Fibroblast of the aortic adventitia (primary cell): ENCODE results near the gene RASGEF1C. TPM values are rescaled to one million over a fixed set of nuclear protein-coding genes. Genes with fewer than 3 reads are reported as not detected.

ENCODE experiments used
- DNase-seq: peaks from one replicate; pipeline ENCODE4 v3.0.0-alpha.2; 2010; ENCODE audit warnings: low read depth
- H3K4me3 ChIP-seq: 2 replicates; pipeline ENCODE4 v1.5.1; 2011; ENCODE audit warnings: low read depth, mild to moderate bottlenecking, control low read depth, low read length, moderate library complexity
- total RNA-seq: library from RNA; depleted of rRNA; stranded (reverse); fragments of >200 nt; gene quantifications from 2 replicates; pipeline ENCODE4 v1.2.3, GENCODE V29; 2012; ENCODE audit warnings: low replicate concordance
- TF ChIP-seq, protein P1 (sequence below): IDR thresholded peaks from 2 replicates; pipeline ENCODE4 v1.5.1; 2011; ENCODE audit warnings: mild to moderate bottlenecking, low read length, control low read depth, inconsistent platforms; ENCODE audit not compliant: insufficient read depth

Gene RASGEF1C
- total RNA-seq, 1 donor, result not detected

DNA sequence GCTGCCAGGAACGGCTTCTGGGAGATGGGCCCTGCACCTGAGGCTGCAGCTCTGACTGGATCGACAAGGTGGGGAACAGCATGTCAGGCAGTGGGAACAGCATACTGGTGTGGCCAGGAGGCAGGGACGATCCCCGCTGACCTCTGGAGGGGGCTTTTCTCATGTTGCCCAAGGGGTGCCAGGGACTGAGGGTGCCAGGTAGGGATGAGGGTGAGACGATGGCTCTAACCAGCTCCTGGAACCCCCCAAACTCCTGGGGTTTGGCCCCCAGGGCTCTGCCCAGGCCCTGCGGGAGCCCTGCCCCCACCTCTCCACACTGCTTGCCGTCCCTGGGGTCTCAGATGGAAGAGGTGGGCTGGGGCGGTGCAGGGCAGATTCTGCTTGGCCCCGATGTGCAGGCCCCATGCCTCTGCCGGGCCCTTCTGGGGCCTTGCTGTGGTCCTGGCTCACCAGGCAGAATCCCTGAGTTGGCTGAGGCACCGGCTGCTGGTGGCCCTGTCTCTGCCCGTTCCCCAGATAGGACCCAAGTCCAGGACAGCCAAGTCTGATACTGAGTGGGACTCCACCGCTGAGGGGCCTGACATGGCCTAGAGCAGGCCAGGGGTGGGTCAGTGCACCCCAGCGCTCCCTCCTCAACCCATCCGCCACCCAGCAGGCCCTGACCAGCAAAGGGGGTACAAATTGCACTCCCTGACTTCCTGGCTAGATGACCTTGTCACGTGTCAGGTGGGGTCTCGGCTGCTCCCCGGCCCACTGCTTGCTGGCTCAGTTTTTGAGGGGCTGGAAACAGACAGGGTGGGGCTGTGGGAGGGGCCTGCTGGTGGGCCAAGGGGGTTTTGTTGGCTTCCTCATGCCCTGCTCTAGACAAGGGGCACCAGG is 109.0 kb downstream of the RASGEF1C start:
- no peak overlapping the region for H3K4me3 ChIP-seq
- TF ChIP-seq, protein P1, sequence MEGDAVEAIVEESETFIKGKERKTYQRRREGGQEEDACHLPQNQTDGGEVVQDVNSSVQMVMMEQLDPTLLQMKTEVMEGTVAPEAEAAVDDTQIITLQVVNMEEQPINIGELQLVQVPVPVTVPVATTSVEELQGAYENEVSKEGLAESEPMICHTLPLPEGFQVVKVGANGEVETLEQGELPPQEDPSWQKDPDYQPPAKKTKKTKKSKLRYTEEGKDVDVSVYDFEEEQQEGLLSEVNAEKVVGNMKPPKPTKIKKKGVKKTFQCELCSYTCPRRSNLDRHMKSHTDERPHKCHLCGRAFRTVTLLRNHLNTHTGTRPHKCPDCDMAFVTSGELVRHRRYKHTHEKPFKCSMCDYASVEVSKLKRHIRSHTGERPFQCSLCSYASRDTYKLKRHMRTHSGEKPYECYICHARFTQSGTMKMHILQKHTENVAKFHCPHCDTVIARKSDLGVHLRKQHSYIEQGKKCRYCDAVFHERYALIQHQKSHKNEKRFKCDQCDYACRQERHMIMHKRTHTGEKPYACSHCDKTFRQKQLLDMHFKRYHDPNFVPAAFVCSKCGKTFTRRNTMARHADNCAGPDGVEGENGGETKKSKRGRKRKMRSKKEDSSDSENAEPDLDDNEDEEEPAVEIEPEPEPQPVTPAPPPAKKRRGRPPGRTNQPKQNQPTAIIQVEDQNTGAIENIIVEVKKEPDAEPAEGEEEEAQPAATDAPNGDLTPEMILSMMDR, result no peak
- DNase-seq, result no peak

GRCh38 chr5:180098991-180099732 is 109.8 kb downstream of the RASGEF1C start:
- TF ChIP-seq, protein P1, result no peak
- H3K4me3 ChIP-seq, result no peak overlapping the region
- no peak for DNase-seq

DNA sequence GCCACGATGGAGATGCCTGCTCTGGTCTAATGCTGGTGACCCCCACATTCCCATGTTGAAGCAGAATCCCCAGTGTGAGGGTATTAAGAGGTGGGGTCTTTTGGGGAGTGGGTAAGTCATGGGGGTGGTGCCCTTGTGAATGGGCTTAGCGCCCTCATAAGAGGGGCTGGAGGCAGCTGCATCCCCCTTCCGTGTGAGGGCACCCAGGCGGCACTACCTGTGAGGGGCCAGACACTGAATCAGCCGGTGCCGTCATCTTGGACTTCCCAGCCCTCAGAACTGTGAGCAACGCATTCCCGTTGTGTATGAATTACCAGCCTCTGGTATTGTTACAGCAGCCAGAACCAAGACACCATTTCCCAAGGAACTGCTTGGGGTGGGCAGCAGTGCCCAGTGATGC is 110.5 kb downstream of the RASGEF1C start:
- no peak for DNase-seq
- H3K4me3 ChIP-seq, result no peak overlapping the region
- TF ChIP-seq, protein P1, result no peak

GRCh38 chr5:180097926-180098325 is 111.1 kb downstream of the RASGEF1C start:
- no peak overlapping the region for H3K4me3 ChIP-seq
- TF ChIP-seq, protein P1, result no peak
- DNase-seq, result no peak

DNA sequence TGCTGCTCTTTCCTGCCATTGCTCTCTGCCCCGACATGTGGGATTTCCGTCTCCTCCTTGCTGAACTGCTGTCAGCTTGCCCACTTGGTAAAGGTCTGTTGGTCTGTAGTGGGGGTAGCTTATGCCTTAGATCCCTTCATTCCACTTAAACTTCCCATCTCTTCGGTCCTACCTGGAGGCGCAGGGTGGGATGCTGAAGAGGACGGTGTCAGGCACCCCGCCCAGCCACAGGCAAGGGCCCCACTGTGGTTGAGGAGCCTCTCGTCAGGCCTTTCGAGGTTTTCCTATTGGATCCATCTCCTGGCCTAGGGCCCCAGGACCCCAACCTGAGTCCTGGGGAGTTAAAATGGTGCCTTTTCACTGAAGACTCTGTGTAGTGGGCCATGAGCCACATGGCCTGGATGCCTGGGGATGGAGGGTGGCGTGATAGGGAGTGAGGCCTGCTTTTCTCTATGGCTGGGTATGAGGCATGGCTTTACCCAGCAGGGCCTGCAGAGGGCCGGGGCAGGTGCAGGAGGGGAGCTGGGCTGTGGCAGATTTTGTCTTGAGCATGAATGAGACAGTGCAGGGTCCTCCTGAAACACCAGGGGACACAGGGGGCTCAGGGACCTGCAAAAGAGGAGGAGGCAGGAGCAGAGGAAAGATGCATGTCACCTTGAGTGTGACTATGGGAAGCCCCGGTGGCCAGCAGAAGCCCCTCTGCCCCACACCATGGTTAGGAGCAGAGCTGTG is 111.7 kb downstream of the RASGEF1C start:
- H3K4me3 ChIP-seq, result no peak overlapping the region
- TF ChIP-seq, protein P1, result no peak
- DNase-seq, result no peak

- no peak overlapping the region for H3K4me3 ChIP-seq
- TF ChIP-seq, protein P1, result no peak
- no peak for DNase-seq
Observed at GRCh38 chr5:180096616-180097015, 112.4 kb downstream of the RASGEF1C start.
